IPS-18a (cell line): Measurements from ENCODE around the gene SMIM14.

Experiments
- H3K27ac ChIP-seq: one replicate; pipeline ENCODE4 v1.5.1; 2013; ENCODE audit warnings: low read length
- H3K27me3 ChIP-seq: one replicate; pipeline ENCODE4 v1.6.1; 2013; ENCODE audit warnings: mild to moderate bottlenecking, low read length; ENCODE audit not compliant: control insufficient read depth, insufficient read depth
- H3K36me3 ChIP-seq: one replicate; pipeline ENCODE4 v1.6.1; 2013; ENCODE audit warnings: low read depth, low read length; ENCODE audit not compliant: control insufficient read depth
- H3K4me1 ChIP-seq: one replicate; pipeline ENCODE4 v1.6.1; 2013; ENCODE audit warnings: low read depth, low read length; ENCODE audit not compliant: control insufficient read depth
- H3K4me3 ChIP-seq: one replicate; pipeline ENCODE4 v1.5.1; 2013; ENCODE audit warnings: low read length
- H3K9ac ChIP-seq: one replicate; pipeline ENCODE4 v1.6.1; 2013; ENCODE audit warnings: mild to moderate bottlenecking, low read length, moderate library complexity
- H3K9me3 ChIP-seq: one replicate; pipeline ENCODE4 v1.6.1; 2013; ENCODE audit warnings: low read depth, low read length; ENCODE audit not compliant: control insufficient read depth

SMIM14 gene

DNA sequence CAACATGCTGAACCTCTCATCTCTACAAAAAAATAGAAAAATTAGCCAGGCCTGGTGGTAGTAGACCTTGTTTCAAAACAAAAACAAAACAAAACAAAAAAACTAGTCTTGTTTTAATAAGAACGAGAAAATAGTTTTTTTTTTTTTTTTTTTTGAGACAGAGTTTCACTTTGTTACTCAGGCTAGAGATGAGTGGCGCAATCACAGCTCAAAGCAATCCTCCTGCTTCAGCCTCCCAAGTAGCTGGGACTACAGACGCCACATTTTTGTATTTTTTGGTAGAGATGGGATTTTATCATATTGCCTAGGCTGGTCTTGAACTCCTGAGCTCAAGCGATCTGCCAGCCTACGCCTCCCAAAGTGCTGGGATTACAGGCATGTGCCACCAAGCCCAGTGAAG lies 63.7 kb downstream of the SMIM14 start:
- Histone ChIP-seq H3K9me3 (no peaks in the 10 kb centered on the region), H3K4me1 (no peaks in the 10 kb centered on the region), H3K9ac (no peak overlapping the region), H3K4me3 (no peak overlapping the region), H3K36me3 (no peaks in the 10 kb centered on the region), H3K27ac (no peak overlapping the region), H3K27me3 (no peaks in the 10 kb centered on the region)

DNA sequence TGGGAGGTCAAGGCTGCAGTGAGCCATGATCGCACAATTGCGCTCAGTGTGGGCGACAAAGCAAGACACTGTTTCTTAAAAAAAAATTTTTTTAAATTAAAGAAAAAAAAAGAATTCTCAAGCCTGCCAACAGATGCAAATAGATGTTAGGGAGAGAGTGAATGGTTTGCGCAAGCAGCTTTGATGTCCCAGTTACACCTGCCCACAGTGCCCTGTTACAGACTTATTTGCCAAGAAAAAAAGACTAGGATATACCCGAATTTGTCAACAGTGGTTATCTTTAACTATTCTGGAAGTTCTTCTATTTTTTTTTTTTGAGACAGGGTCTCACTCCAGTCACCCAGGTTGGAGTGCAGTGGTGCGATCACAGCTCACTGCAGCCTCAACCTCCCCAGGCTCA lies 67.2 kb downstream of the SMIM14 start:
- H3K36me3 ChIP-seq: no peaks in the 10 kb centered on the region
- H3K9ac ChIP-seq: no peak overlapping the region
- H3K27ac ChIP-seq: no peak overlapping the region
- H3K9me3 ChIP-seq: no peaks in the 10 kb centered on the region
- H3K4me1 ChIP-seq: no peaks in the 10 kb centered on the region
- H3K4me3 ChIP-seq: no peak overlapping the region
- no peaks in the 10 kb centered on the region for H3K27me3 ChIP-seq

GRCh38 chr4:39571054-39571453 lies 67.6 kb downstream of the SMIM14 start:
- Histone ChIP-seq H3K27ac (no peak overlapping the region), H3K9ac (no peak overlapping the region), H3K9me3 (no peaks in the 10 kb centered on the region), H3K4me1 (no peaks in the 10 kb centered on the region), H3K4me3 (no peak overlapping the region), H3K27me3 (no peaks in the 10 kb centered on the region), H3K36me3 (no peaks in the 10 kb centered on the region)

GRCh38 chr4:39569209-39569608 lies 69.5 kb downstream of the SMIM14 start:
- H3K4me1 ChIP-seq: no peaks in the 10 kb centered on the region
- H3K9ac ChIP-seq: no peak overlapping the region
- H3K9me3 ChIP-seq: no peaks in the 10 kb centered on the region
- no peaks in the 10 kb centered on the region for H3K27me3 ChIP-seq
- no peaks in the 10 kb centered on the region for H3K36me3 ChIP-seq
- H3K4me3 ChIP-seq: no peak overlapping the region
- no peak overlapping the region for H3K27ac ChIP-seq

- Histone ChIP-seq H3K4me1 (no peaks in the 10 kb centered on the region), H3K9me3 (no peaks in the 10 kb centered on the region), H3K4me3 (no peak overlapping the region), H3K27me3 (no peaks in the 10 kb centered on the region), H3K36me3 (no peaks in the 10 kb centered on the region), H3K9ac (no peak overlapping the region), H3K27ac (no peak overlapping the region)
Measured at GRCh38 chr4:39568805-39569204, 69.9 kb downstream of the SMIM14 start.

- Histone ChIP-seq H3K9me3 (no peaks in the 10 kb centered on the region), H3K27ac (no peak overlapping the region), H3K4me3 (no peak overlapping the region), H3K27me3 (no peaks in the 10 kb centered on the region), H3K4me1 (no peaks in the 10 kb centered on the region), H3K36me3 (no peaks in the 10 kb centered on the region), H3K9ac (no peak overlapping the region)
Measured at GRCh38 chr4:39565878-39566600, 72.6 kb downstream of the SMIM14 start.

- Histone ChIP-seq H3K27ac (no peak overlapping the region), H3K9ac (no peak overlapping the region), H3K36me3 (no peaks in the 10 kb centered on the region), H3K4me1 (no peaks in the 10 kb centered on the region), H3K4me3 (no peak overlapping the region), H3K9me3 (no peaks in the 10 kb centered on the region), H3K27me3 (no peaks in the 10 kb centered on the region)
Measured at GRCh38 chr4:39563346-39563847, 75.3 kb downstream of the SMIM14 start.

DNA sequence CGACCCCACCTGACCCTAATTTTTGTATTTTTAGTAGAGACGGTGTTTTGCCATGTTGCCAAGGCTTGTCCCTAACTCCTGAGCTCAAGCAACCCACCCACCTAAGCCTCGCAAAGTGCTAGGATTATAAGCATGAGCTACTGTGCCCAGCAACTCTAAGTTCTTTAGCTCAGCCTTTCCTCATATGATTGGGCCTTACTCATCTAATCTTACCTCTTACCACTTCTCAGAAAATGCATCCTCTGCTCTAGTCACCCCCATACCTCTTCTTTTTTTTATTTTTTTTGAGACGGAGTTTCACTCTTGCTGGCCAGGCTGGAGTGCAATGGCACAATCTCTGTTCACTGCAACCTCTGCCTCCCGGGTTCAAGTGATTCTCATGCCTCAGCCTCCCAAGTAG lies 75.9 kb downstream of the SMIM14 start:
- Histone ChIP-seq H3K9ac (no peak overlapping the region), H3K4me1 (no peaks in the 10 kb centered on the region), H3K27ac (no peak overlapping the region), H3K36me3 (no peaks in the 10 kb centered on the region), H3K9me3 (no peaks in the 10 kb centered on the region), H3K27me3 (no peaks in the 10 kb centered on the region), H3K4me3 (no peak overlapping the region)

DNA sequence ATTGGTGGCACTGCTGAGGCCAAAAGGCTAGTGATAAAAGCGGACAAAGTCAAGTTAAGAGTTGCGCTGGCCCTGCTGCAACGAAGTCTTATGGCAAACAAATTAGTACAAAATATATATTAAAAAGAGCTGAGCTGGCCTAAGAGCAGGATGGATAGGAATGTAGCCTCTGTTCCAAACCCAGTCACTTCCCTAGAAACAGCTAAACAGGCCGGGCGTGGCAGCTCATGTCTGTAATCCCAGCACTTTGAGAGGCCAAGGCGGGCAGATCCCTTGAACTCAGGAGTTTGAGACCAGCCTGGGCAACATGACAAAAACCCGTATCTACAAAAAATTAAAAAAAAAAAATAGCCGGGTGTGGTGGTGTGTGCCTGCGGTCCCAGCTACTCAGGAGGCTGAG lies 79.0 kb downstream of the SMIM14 start:
- Histone ChIP-seq H3K9ac (no peak overlapping the region), H3K36me3 (no peaks in the 10 kb centered on the region), H3K4me1 (no peaks in the 10 kb centered on the region), H3K27me3 (no peaks in the 10 kb centered on the region), H3K27ac (no peak overlapping the region), H3K9me3 (no peaks in the 10 kb centered on the region), H3K4me3 (no peak overlapping the region)

GRCh38 chr4:39555472-39555871 lies 83.2 kb downstream of the SMIM14 start:
- Histone ChIP-seq H3K27me3 (no peaks in the 10 kb centered on the region), H3K36me3 (no peaks in the 10 kb centered on the region)

GRCh38 chr4:39548425-39549067 lies 90.1 kb downstream of the SMIM14 start:
- H3K4me1 ChIP-seq: no peaks in the 10 kb centered on the region
- H3K9ac ChIP-seq: no peak overlapping the region
- no peak overlapping the region for H3K4me3 ChIP-seq
- H3K27ac ChIP-seq: no peak overlapping the region
- H3K9me3 ChIP-seq: no peaks in the 10 kb centered on the region
- H3K36me3 ChIP-seq: no peaks in the 10 kb centered on the region
- no peaks in the 10 kb centered on the region for H3K27me3 ChIP-seq

More at GRCh38 chr4:39555472-39555871, 83.2 kb downstream of the SMIM14 start:
- H3K9me3 ChIP-seq: no peaks in the 10 kb centered on the region
- no peak overlapping the region for H3K27ac ChIP-seq
- no peak overlapping the region for H3K4me3 ChIP-seq
- no peak overlapping the region for H3K9ac ChIP-seq
- no peaks in the 10 kb centered on the region for H3K4me1 ChIP-seq
